ENCODE results near the gene SUPT20HL2. TPM values are rescaled to one million over a fixed set of nuclear protein-coding genes. Genes with fewer than 3 reads are reported as not detected.
"Not testable (repeated sequence)": the region's sequence is repeated elsewhere in the genome, so short reads cannot be mapped to it uniquely, and the experiment has no call there.

The SUPT20HL2 gene
- not detected in 2 replicates for total RNA-seq

GRCh38 chrX:24314019-24314635 is at the start of gene SUPT20HL2:
Gene SUPT20HL2 (minus strand): TSS chrX:24314069. CDS start chrX:24313315, 754 bp downstream.
- no peak within 1 kb of the TSS for H3K27ac Mint-ChIP-seq
- H3K4me3 Mint-ChIP-seq = no peak within 1 kb of the TSS
- peaks cover 3% of the 10 kb centered on the region for H3K4me1 Mint-ChIP-seq (ENCODE audit: low read depth)
- no peak for DNase-seq (ENCODE audit: low spot score)
- H3K27me3 Mint-ChIP-seq (ENCODE audit: insufficient read depth) = peaks cover 3% of the 10 kb centered on the region
- H3K36me3 Mint-ChIP-seq (ENCODE audit: low read depth) = no peaks in the 10 kb centered on the region
- intact Hi-C loops (cut with micrococcal nuclease) = no loop called here
- H3K9me3 Mint-ChIP-seq = no peaks in the 10 kb centered on the region

GRCh38 chrX:24362089-24362745 is 48.3 kb upstream of the SUPT20HL2 start:
- H3K27ac Mint-ChIP-seq; H3K4me3 Mint-ChIP-seq; H3K27me3 Mint-ChIP-seq (ENCODE audit: insufficient read depth); DNase-seq (ENCODE audit: low spot score); H3K36me3 Mint-ChIP-seq (ENCODE audit: low read depth); intact Hi-C loops (cut with micrococcal nuclease); H3K9me3 Mint-ChIP-seq: not testable (repeated sequence)
- peaks cover 15% of the 10 kb centered on the region for H3K4me1 Mint-ChIP-seq (ENCODE audit: low read depth)

DNA sequence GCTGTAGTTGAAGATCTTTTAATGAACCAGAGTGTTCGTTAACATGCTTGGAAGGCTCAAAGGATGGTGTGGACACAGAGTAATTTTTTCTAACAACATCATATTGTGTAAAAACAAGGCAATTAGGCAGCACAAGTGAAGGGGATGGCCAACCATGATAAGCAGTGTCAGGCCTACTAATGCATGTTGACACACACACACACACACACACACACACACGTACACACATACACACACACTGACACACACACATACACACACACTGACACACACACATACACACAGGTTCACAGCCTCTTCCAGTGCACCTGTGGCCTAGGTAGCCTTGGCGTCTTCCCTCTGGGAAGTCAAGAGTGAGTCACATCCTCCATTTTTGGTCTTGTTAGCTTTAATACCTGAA is 46.4 kb upstream of the SUPT20HL2 start, which contains the start of gene SUPT20HL1:
Gene SUPT20HL1 (plus strand): TSS at position 368 of the 400 bp plus-strand sequence. CDS start 2,122 bp downstream, outside the sequence.
- Mint-ChIP-seq H3K4me3 (no peak within 1 kb of the TSS), H3K36me3 (ENCODE audit: low read depth) (no peaks in the 10 kb centered on the region), H3K9me3 (no peaks in the 10 kb centered on the region), H3K27ac (no peak within 1 kb of the TSS), H3K27me3 (ENCODE audit: insufficient read depth) (no peaks in the 10 kb centered on the region), H3K4me1 (ENCODE audit: low read depth) (peaks cover 5% of the 10 kb centered on the region)
- DNase-seq (ENCODE audit: low spot score) = no peak
- intact Hi-C loops (cut with micrococcal nuclease) = no loop called here

- Mint-ChIP-seq H3K27me3 (ENCODE audit: insufficient read depth) (no peaks in the 10 kb centered on the region), H3K27ac (no peak overlapping the region), H3K36me3 (ENCODE audit: low read depth) (no peaks in the 10 kb centered on the region), H3K9me3 (no peaks in the 10 kb centered on the region), H3K4me3 (no peak overlapping the region), H3K4me1 (ENCODE audit: low read depth) (no peaks in the 10 kb centered on the region)
- intact Hi-C loops (cut with micrococcal nuclease) = no loop called here
- no peak for DNase-seq (ENCODE audit: low spot score)
These were observed 43.2 kb upstream of the SUPT20HL2 start for GRCh38 chrX:24357106-24357505.

DNA sequence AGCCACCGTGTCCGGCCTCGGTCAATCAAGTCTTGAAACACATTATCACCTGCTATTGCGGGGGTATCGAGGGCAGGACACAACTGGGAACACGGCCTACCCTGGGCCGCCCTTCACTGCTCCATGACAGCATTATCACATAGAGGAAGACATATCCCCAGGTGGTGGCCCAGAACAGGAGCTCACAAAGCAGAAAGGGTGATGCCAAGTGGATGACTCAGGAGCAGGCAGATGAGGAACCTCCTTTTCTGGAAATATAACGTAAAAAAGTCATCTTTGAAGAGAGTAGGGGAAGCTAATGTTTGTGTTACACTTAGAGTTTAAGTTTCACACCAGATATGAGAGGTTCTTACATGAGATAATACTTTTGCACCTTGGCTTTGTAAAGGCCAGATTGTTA is 41.2 kb upstream of the SUPT20HL2 start:
- intact Hi-C loops (cut with micrococcal nuclease) = no loop called here
- no peak overlapping the region for H3K27ac Mint-ChIP-seq
- H3K27me3 Mint-ChIP-seq (ENCODE audit: insufficient read depth) = no peaks in the 10 kb centered on the region
- no peaks in the 10 kb centered on the region for H3K36me3 Mint-ChIP-seq (ENCODE audit: low read depth)
- no peak for DNase-seq (ENCODE audit: low spot score)
- no peaks in the 10 kb centered on the region for H3K9me3 Mint-ChIP-seq
- no peaks in the 10 kb centered on the region for H3K4me1 Mint-ChIP-seq (ENCODE audit: low read depth)
- no peak overlapping the region for H3K4me3 Mint-ChIP-seq

- H3K27me3 Mint-ChIP-seq (ENCODE audit: insufficient read depth) = peaks cover under 1% of the 10 kb centered on the region
- H3K36me3 Mint-ChIP-seq (ENCODE audit: low read depth) = no peaks in the 10 kb centered on the region
- no peaks in the 10 kb centered on the region for H3K4me1 Mint-ChIP-seq (ENCODE audit: low read depth)
- DNase-seq (ENCODE audit: low spot score) = no peak
- H3K27ac Mint-ChIP-seq = no peak overlapping the region
- no peak overlapping the region for H3K4me3 Mint-ChIP-seq
- H3K9me3 Mint-ChIP-seq = no peaks in the 10 kb centered on the region
- intact Hi-C loops (cut with micrococcal nuclease) = no loop called here
These were observed 36.3 kb upstream of the SUPT20HL2 start for GRCh38 chrX:24350217-24350616.

GRCh38 chrX:24347881-24348280 is 34.0 kb upstream of the SUPT20HL2 start:
- DNase-seq (ENCODE audit: low spot score) = no peak
- H3K27me3 Mint-ChIP-seq (ENCODE audit: insufficient read depth) = peaks cover 3% of the 10 kb centered on the region
- H3K4me3 Mint-ChIP-seq = no peak overlapping the region
- H3K27ac Mint-ChIP-seq = no peak overlapping the region
- no peaks in the 10 kb centered on the region for H3K9me3 Mint-ChIP-seq
- no peaks in the 10 kb centered on the region for H3K36me3 Mint-ChIP-seq (ENCODE audit: low read depth)
- intact Hi-C loops (cut with micrococcal nuclease) = no loop called here
- H3K4me1 Mint-ChIP-seq (ENCODE audit: low read depth) = peaks cover 12% of the 10 kb centered on the region

DNA sequence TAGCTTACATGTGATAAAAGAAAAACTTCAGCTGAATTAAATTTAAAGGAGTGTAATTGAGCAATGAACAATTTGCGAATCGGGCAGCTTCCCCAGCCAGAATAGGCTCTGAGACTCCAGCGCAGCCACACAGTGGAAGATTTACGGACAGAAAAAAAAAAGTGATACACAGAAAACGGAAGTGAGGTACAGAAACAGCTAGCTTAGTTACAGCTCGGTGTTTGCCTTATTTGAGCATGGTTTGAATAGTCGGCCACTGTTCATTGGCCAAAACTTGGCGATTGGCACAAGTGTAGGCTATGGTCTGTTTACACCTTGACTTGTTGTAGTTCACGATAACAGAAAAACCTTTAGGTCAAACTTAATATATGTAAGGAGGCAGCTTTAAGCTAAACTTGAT is 29.9 kb upstream of the SUPT20HL2 start:
- peak overlapping the region; percentile 32 for H3K27ac Mint-ChIP-seq
- DNase-seq (ENCODE audit: low spot score) = no peak
- no peaks in the 10 kb centered on the region for H3K9me3 Mint-ChIP-seq
- H3K4me1 Mint-ChIP-seq (ENCODE audit: low read depth) = peaks cover 38% of the 10 kb centered on the region
- H3K4me3 Mint-ChIP-seq = no peak overlapping the region
- no peaks in the 10 kb centered on the region for H3K36me3 Mint-ChIP-seq (ENCODE audit: low read depth)
- H3K27me3 Mint-ChIP-seq (ENCODE audit: insufficient read depth) = peaks cover 3% of the 10 kb centered on the region
- intact Hi-C loops (cut with micrococcal nuclease) = loop anchor here (2.0 kb wide), 1 partner anchor 35 kb away; no protein-coding TSS in a partner anchor

DNA sequence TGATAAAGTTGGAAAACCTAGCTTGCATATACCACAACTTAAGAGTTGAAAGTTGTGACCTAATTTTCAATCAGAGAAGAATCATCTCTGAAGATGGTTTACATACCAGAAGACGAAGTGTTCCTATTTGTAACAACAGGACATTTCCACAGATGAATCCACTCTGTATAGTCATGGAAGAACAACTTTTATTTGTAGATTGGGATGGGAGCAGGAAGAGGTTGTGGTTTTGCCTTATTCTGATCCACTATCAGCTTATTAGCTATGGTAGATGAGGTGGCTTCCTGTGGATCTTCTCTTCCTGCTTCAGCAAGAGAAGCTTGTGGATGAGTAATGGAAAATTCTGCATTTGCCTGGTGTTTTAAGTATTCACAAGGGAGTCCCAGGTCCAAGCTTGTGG is 27.9 kb upstream of the SUPT20HL2 start:
- Mint-ChIP-seq H3K36me3 (ENCODE audit: low read depth) (no peaks in the 10 kb centered on the region), H3K4me1 (ENCODE audit: low read depth) (peaks cover 38% of the 10 kb centered on the region), H3K4me3 (no peak overlapping the region), H3K27ac (peak overlapping the region; percentile 61), H3K27me3 (ENCODE audit: insufficient read depth) (peaks cover 3% of the 10 kb centered on the region), H3K9me3 (no peaks in the 10 kb centered on the region)
- DNase-seq (ENCODE audit: low spot score) = no peak
- intact Hi-C loops (cut with micrococcal nuclease) = loop anchor here (2.0 kb wide), 1 partner anchor 33 kb away; no protein-coding TSS in a partner anchor

DNA sequence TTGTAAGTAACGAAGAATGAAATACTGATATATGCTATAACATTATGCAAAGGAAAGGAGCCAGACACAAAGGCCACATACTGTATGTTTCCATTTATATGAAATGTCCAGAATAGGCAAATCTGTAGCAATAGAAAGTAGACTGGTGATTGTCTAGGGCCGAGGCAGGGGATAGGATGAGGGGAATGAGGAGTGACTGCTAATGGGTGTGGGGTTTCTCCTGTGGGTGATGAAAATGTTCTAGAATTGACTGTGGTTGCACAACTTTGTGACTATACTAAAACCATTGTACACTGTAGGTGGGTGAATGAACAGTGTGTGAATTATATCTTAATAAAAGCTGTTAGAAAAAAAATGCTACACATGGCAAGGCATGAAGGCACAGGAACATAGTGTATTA is 26.6 kb upstream of the SUPT20HL2 start:
- intact Hi-C loops (cut with micrococcal nuclease) = no loop called here
- no peaks in the 10 kb centered on the region for H3K9me3 Mint-ChIP-seq
- H3K36me3 Mint-ChIP-seq (ENCODE audit: low read depth) = no peaks in the 10 kb centered on the region
- H3K27ac Mint-ChIP-seq = no peak overlapping the region
- peaks cover 3% of the 10 kb centered on the region for H3K27me3 Mint-ChIP-seq (ENCODE audit: insufficient read depth)
- no peak for DNase-seq (ENCODE audit: low spot score)
- H3K4me1 Mint-ChIP-seq (ENCODE audit: low read depth) = peaks cover 38% of the 10 kb centered on the region
- H3K4me3 Mint-ChIP-seq = no peak overlapping the region

GRCh38 chrX:24339911-24340310 is 26.0 kb upstream of the SUPT20HL2 start:
- Mint-ChIP-seq H3K4me3 (no peak overlapping the region), H3K27ac (no peak overlapping the region), H3K27me3 (ENCODE audit: insufficient read depth) (no peaks in the 10 kb centered on the region), H3K9me3 (no peaks in the 10 kb centered on the region), H3K36me3 (ENCODE audit: low read depth) (no peaks in the 10 kb centered on the region), H3K4me1 (ENCODE audit: low read depth) (peaks cover 38% of the 10 kb centered on the region)
- intact Hi-C loops (cut with micrococcal nuclease) = no loop called here
- no peak for DNase-seq (ENCODE audit: low spot score)

DNA sequence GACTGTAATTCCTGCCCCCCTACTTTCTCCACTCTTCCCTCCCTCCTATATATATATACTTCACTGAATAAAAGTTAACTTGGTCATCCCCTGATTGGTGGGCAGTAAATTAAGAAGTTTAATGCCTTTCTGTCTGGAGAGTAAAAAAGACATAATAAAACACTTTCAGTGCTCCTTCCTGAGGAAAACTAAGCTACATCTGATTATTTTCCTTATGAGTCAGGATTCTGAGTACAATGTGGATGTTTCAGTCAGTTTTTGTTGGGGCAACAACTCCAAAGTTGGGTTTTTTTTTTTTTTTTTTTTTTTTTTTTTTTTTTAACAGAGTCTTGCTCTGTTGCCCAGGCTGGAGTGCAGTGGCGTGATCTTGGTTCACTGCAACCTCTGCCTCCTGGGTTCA is 22.0 kb upstream of the SUPT20HL2 start:
- Mint-ChIP-seq H3K9me3 (peaks cover 4% of the 10 kb centered on the region), H3K36me3 (ENCODE audit: low read depth) (no peaks in the 10 kb centered on the region), H3K27me3 (ENCODE audit: insufficient read depth) (no peaks in the 10 kb centered on the region), H3K27ac (no peak overlapping the region), H3K4me3 (no peak overlapping the region), H3K4me1 (ENCODE audit: low read depth) (peaks cover 13% of the 10 kb centered on the region)
- no peak for DNase-seq (ENCODE audit: low spot score)
- intact Hi-C loops (cut with micrococcal nuclease) = no loop called here

DNA sequence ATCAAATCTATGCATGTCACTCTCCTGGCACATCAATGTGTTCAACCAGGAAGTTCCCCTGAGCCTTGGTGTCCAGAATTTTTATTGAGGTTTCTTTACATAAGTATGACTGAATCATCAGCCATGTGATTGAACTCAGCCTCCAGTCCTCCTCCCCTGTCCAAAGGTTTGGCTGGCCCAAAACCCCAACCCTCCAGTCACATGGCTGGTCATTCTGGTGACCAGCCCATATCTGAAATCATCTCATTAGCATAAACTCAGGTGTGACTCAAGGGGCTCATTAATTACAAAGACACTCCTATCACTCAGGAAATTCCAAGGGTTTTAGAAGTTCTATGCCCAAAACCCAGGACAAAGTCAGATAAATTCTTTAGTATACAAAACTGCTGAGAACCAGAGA is 20.6 kb upstream of the SUPT20HL2 start:
- no peak for DNase-seq (ENCODE audit: low spot score)
- H3K36me3 Mint-ChIP-seq (ENCODE audit: low read depth) = no peaks in the 10 kb centered on the region
- H3K4me3 Mint-ChIP-seq = no peak overlapping the region
- intact Hi-C loops (cut with micrococcal nuclease) = no loop called here
- no peak overlapping the region for H3K27ac Mint-ChIP-seq
- no peaks in the 10 kb centered on the region for H3K4me1 Mint-ChIP-seq (ENCODE audit: low read depth)
- H3K9me3 Mint-ChIP-seq = peaks cover 4% of the 10 kb centered on the region
- no peaks in the 10 kb centered on the region for H3K27me3 Mint-ChIP-seq (ENCODE audit: insufficient read depth)
